K562 (cell line): ENCODE results near the gene SLC6A9. TPM values are rescaled to one million over a fixed set of nuclear protein-coding genes. Genes with fewer than 3 reads are reported as not detected.

ENCODE experiments used
- BACH1 ChIP-seq: fragments of 200-800 bp; sonication (Bioruptor generic); IDR thresholded peaks from 2 replicates; pipeline ENCODE4 v1.6.1; 2016; ENCODE audit warnings: missing genetic modification characterization, missing compliant biosample characterization
- BRD9 ChIP-seq: fragments of 450-650 bp; IDR thresholded peaks from 2 replicates; pipeline ENCODE4 v1.6.1; 2018; ENCODE audit warnings: low read depth; ENCODE audit not compliant: partially characterized antibody
- CBFA2T3 ChIP-seq: fragments of 450-650 bp; IDR thresholded peaks from 2 replicates; pipeline ENCODE4 v1.6.1; 2017
- DEAF1 ChIP-seq: fragments of 450-650 bp; formaldehyde crosslinking; IDR thresholded peaks from 2 replicates; pipeline ENCODE4 v1.4.0; 2020; ENCODE audit warnings: mild to moderate bottlenecking, moderate library complexity
- DIDO1 ChIP-seq: fragments of 450-650 bp; IDR thresholded peaks from 2 replicates; pipeline ENCODE4 v1.6.1; 2016; ENCODE audit warnings: low read depth, missing biosample characterization, missing genetic modification characterization
- DPF2 ChIP-seq: fragments of 450-650 bp; IDR thresholded peaks from 2 replicates; pipeline ENCODE4 v1.6.1; 2016
- HMGN3 ChIP-seq: IDR thresholded peaks from 2 replicates; pipeline ENCODE4 v1.6.1; 2011; ENCODE audit warnings: borderline replicate concordance, low read depth, mild to moderate bottlenecking, mixed read lengths, low read length; ENCODE audit not compliant: insufficient read length; ENCODE audit errors: extremely low read depth
- MEF2D ChIP-seq: conservative IDR thresholded peaks from 2 replicates; pipeline ENCODE4 v1.6.1; 2016; ENCODE audit warnings: low read depth, missing genetic modification characterization, missing compliant biosample characterization
- NFATC3 ChIP-seq: fragments of 450-650 bp; IDR thresholded peaks from 2 replicates; pipeline ENCODE4 v1.6.1; 2017; ENCODE audit warnings: mild to moderate bottlenecking
- NR2C1 ChIP-seq, 2 experiments: fragments of 450-650 bp; IDR thresholded peaks; 2 replicates each; pipeline ENCODE4 v1.6.1; 2017; ENCODE audit warnings: mild to moderate bottlenecking in 2 of 2, antibody characterized with exemption in 1 of 2, inconsistent platforms in 1 of 2, missing compliant biosample characterization in 1 of 2, missing genetic modification characterization in 1 of 2
- POLR3G ChIP-seq: IDR thresholded peaks from 2 replicates; pipeline ENCODE4 v1.6.1; 2011; ENCODE audit not compliant: insufficient read length, insufficient replicate concordance; ENCODE audit errors: extremely low read depth
- PRMT5 ChIP-seq: sonication (generic); formaldehyde crosslinking; IDR thresholded peaks from 2 replicates; pipeline ENCODE4 v1.5.0; 2020; ENCODE audit warnings: missing genetic modification reagents
- PYGO2 ChIP-seq: fragments of 450-650 bp; IDR thresholded peaks from 2 replicates; pipeline ENCODE4 v1.6.1; 2016; ENCODE audit warnings: mild to moderate bottlenecking, missing genetic modification characterization, moderate library complexity, missing compliant biosample characterization
- RBBP5 ChIP-seq: fragments of 200-600 bp; sonication (generic); IDR thresholded peaks from 2 replicates; pipeline ENCODE4 v1.6.1; 2012; ENCODE audit warnings: borderline replicate concordance, mild to moderate bottlenecking, low read length, control low read depth, inconsistent platforms; ENCODE audit not compliant: insufficient read depth, poor library complexity, severe bottlenecking
- RNF219 ChIP-seq: fragments of 250-450 bp; sonication (Bioruptor Pico); IDR thresholded peaks from 2 replicates; pipeline ENCODE4 v1.5.0; 2022; ENCODE audit warnings: mild to moderate bottlenecking
- SIN3A ChIP-seq, 2 experiments: fragments of 150-350 bp in 1 of 2; IDR thresholded peaks; 2 replicates each; pipeline ENCODE4 v1.6.1; 2011 to 2016; ENCODE audit warnings: borderline replicate concordance in 2 of 2, low read depth in 2 of 2, low read length in 2 of 2, mild to moderate bottlenecking in 2 of 2, moderate library complexity in 2 of 2; ENCODE audit not compliant: control insufficient read depth in 1 of 2
- SIN3B ChIP-seq: fragments of 450-650 bp; IDR thresholded peaks from 2 replicates; pipeline ENCODE4 v1.6.1; 2017; ENCODE audit warnings: low read depth, mild to moderate bottlenecking, moderate library complexity
- TRIM28 ChIP-seq: fragments of 450-650 bp; IDR thresholded peaks from 2 replicates; pipeline ENCODE4 v1.6.1; 2017
- ZKSCAN3 ChIP-seq: fragments of 250-450 bp; sonication (Bioruptor Pico); IDR thresholded peaks from 2 replicates; pipeline ENCODE4 v1.4.0; 2020
- ZNF253 ChIP-seq: fragments of 250-450 bp; sonication (Bioruptor Pico); conservative IDR thresholded peaks from 2 replicates; pipeline ENCODE4 v1.6.1; 2021; ENCODE audit warnings: mild to moderate bottlenecking
- ZNF263 ChIP-seq: sonication (generic); formaldehyde crosslinking; IDR thresholded peaks from 2 replicates; pipeline ENCODE4 v1.8.0; 2022; ENCODE audit warnings: mild to moderate bottlenecking, missing genetic modification reagents, borderline replicate concordance
- ZNF280A ChIP-seq: fragments of 450-650 bp; IDR thresholded peaks from 2 replicates; pipeline ENCODE4 v1.6.1; 2018; ENCODE audit warnings: mild to moderate bottlenecking, low read depth; ENCODE audit not compliant: partially characterized antibody
- ZNF282 ChIP-seq: sonication (generic); formaldehyde crosslinking; IDR thresholded peaks from 2 replicates; pipeline ENCODE4 v1.8.1; 2023; ENCODE audit warnings: missing genetic modification reagents
- ZNF449 ChIP-seq: fragments of 250-450 bp; sonication (Bioruptor Pico); IDR thresholded peaks from 2 replicates; pipeline ENCODE4 v1.8.0; 2022; ENCODE audit warnings: moderate library complexity, mild to moderate bottlenecking, inconsistent platforms
- polyA plus RNA-seq, 8 experiments: library from polyadenylated mRNA; depleted of rRNA in 4 of 8; stranded (reverse) in 5 of 8; unstranded in 3 of 8; fragments of >200 nt; fragmentation: Nextera tagmentation in 2 of 8; fragmentation: Illumina TruSeq in 1 of 8; extraction: Ambion mirVana in 2 of 8; extraction: Trizol in 1 of 8; gene quantifications; 2 replicates each; pipeline versions ENCODE4 v1.2.1 to v1.2.3, GENCODE V29; 2011 to 2014; ENCODE audit warnings: inconsistent platforms in 1 of 8, missing spikeins in 1 of 8
- total RNA-seq, 7 experiments: library from RNA; depleted of rRNA in 6 of 7; stranded (reverse); fragments of >200 nt in 6 of 7; fragmentation: Illumina TruSeq in 2 of 7; extraction: Trizol in 2 of 7; gene quantifications; 2 replicates each; pipeline versions ENCODE4 v1.2.1 to v1.2.3, GENCODE V29; 2011 to 2021; ENCODE audit warnings: low replicate concordance in 1 of 7

SLC6A9 gene
- total and polyA plus RNA-seq, 9 of the 15 experiments (the other 6 are each of a cell fraction or from before 2014, with no cell fraction given) = 0.17 to 18.7 (median 2.9) TPM

GRCh38 chr1:43982808-43983207, 48.5 kb downstream of the SLC6A9 start (continued):
- TF ChIP-seq CBFA2T3 (peak; percentile 48), PYGO2 (no peak), ZKSCAN3 (CRISPR knock-in tag) (no peak), ZNF449 (CRISPR knock-in tag) (no peak), ZNF263 (CRISPR knock-in tag) (no peak), BACH1 (tag) (no peak), RBBP5 (peak; percentile 18), DPF2 (0 out of 2 replicates have a peak, but pooled peaks have one; percentile 35), DIDO1 (no peak), RNF219 (no peak), BRD9 (no peak), ZNF253 (CRISPR knock-in tag) (no peak), NFATC3 (no peak), DEAF1 (CRISPR knock-in tag) (no peak), SIN3B (no peak), SIN3A (IDR thresholded peaks at IDR 0.05; ENCODE audit: borderline replicate concordance in 2 of 2, control insufficient read depth in 1 of 2, low read depth in 2 of 2, low read length in 2 of 2) (no peak), POLR3G (no peak), ZNF282 (CRISPR knock-in tag) (no peak), NR2C1 (IDR thresholded peaks at IDR 0.05) (no peak), NR2C1 (tag; IDR thresholded peaks at IDR 0.05) (0 out of 2 replicates have a peak, but pooled peaks have one; percentile 10), HMGN3 (no peak), MEF2D (no peak), TRIM28 (no peak), PRMT5 (CRISPR knock-in tag) (no peak), ZNF280A (no peak)
